Colonic mucosa (tissue), 4 donors: ENCODE results near the gene EMILIN2. TPM values are rescaled to one million over a fixed set of nuclear protein-coding genes. Genes with fewer than 3 reads are reported as not detected.

ENCODE experiments used
- DNase-seq: peaks from one replicate; pipeline ENCODE4 v3.0.0-alpha.2; 2020
- H3K27ac ChIP-seq: fragments of 200-600 bp; one replicate; pipeline ENCODE4 v1.8.0; 2021
- H3K27me3 ChIP-seq: fragments of 200-600 bp; one replicate; pipeline ENCODE4 v1.8.0; 2021
- H3K36me3 ChIP-seq: fragments of 200-600 bp; one replicate; pipeline ENCODE4 v1.8.0; 2021
- H3K4me1 ChIP-seq: fragments of 200-600 bp; one replicate; pipeline ENCODE4 v1.8.0; 2021; ENCODE audit warnings: mild to moderate bottlenecking
- H3K4me3 ChIP-seq: fragments of 200-600 bp; one replicate; pipeline ENCODE4 v1.8.0; 2021
- H3K9ac ChIP-seq, 2 donors: one replicate each; pipeline ENCODE4 v1.7.0; 2013; ENCODE audit warnings: control low read depth in 2 of 2, low read depth in 2 of 2, low read length in 2 of 2
- H3K9me3 ChIP-seq: fragments of 200-600 bp; one replicate; pipeline ENCODE4 v1.8.0; 2021
- intact Hi-C: fragments of 100-400 bp; cut with DNase I; formaldehyde crosslinking; loops from one replicate; pipeline ENCODE4 v1.14.1; 2022
- total RNA-seq, 2 donors: library from RNA; stranded (reverse); fragmentation: NEBNext Ultra II Directional in 1 of 2; extraction: Animal tissue kit (Norgen Biotek cat#: 25700) in 1 of 2; gene quantifications; one replicate each; pipeline ENCODE4 v1.2.1, GENCODE V29; 2021
- TF ChIP-seq, protein P1 (sequence below): fragments of 200-600 bp; IDR thresholded peaks from one replicate; pipeline ENCODE4 v1.8.0; 2022; ENCODE audit warnings: antibody characterized with exemption, mild to moderate bottlenecking
- donor health status: healthy.
- donor health status: DM: no; HTN: no; CAD: no.
- donor health status: DM: no; HTN: no; CAD: no.

Gene EMILIN2
- total RNA-seq, 2 donors from 2014 or later: 17.0 to 23.2 TPM

- DNase-seq: no peak
- no peaks in the 10 kb centered on the region for H3K4me1 ChIP-seq
- no peaks in the 10 kb centered on the region for H3K36me3 ChIP-seq
- no peak overlapping the region for H3K4me3 ChIP-seq
- H3K27ac ChIP-seq: no peak overlapping the region
- intact Hi-C loops: no loop called here
- no peaks in the 10 kb centered on the region for H3K27me3 ChIP-seq
- TF ChIP-seq, protein P1, sequence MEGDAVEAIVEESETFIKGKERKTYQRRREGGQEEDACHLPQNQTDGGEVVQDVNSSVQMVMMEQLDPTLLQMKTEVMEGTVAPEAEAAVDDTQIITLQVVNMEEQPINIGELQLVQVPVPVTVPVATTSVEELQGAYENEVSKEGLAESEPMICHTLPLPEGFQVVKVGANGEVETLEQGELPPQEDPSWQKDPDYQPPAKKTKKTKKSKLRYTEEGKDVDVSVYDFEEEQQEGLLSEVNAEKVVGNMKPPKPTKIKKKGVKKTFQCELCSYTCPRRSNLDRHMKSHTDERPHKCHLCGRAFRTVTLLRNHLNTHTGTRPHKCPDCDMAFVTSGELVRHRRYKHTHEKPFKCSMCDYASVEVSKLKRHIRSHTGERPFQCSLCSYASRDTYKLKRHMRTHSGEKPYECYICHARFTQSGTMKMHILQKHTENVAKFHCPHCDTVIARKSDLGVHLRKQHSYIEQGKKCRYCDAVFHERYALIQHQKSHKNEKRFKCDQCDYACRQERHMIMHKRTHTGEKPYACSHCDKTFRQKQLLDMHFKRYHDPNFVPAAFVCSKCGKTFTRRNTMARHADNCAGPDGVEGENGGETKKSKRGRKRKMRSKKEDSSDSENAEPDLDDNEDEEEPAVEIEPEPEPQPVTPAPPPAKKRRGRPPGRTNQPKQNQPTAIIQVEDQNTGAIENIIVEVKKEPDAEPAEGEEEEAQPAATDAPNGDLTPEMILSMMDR: no peak
- no peak overlapping the region for H3K9ac ChIP-seq
- no peaks in the 10 kb centered on the region for H3K9me3 ChIP-seq
Measured at GRCh38 chr18:2811416-2811815, 35.4 kb upstream of the EMILIN2 start.

DNA sequence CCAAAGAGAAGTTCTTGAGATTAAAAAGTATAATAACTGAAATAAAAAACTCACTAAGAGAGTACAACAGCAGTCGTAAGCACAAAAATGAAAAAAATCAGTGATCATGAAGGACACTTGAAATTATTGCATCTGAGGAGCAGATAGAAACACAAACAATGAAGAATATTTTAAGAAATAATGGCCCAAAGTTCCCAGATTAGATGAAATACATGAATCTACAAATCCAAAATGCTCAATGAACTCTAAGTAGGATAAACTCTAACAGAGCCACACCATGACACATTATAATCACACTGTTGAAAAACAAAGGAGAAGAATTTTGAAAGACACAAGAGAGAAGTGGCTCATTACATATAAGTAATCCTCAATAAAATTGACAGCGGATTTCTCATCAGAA is 31.9 kb upstream of the EMILIN2 start:
- no peaks in the 10 kb centered on the region for H3K36me3 ChIP-seq
- no peak overlapping the region for H3K9ac ChIP-seq
- TF ChIP-seq, protein P1: no peak
- no peak overlapping the region for H3K27ac ChIP-seq
- no peaks in the 10 kb centered on the region for H3K27me3 ChIP-seq
- intact Hi-C loops: no loop called here
- no peak for DNase-seq
- H3K4me1 ChIP-seq: no peaks in the 10 kb centered on the region
- no peaks in the 10 kb centered on the region for H3K9me3 ChIP-seq
- no peak overlapping the region for H3K4me3 ChIP-seq

GRCh38 chr18:2818281-2818680 is 28.5 kb upstream of the EMILIN2 start:
- Histone ChIP-seq H3K9me3 (no peaks in the 10 kb centered on the region), H3K9ac (no peak overlapping the region), H3K27me3 (no peaks in the 10 kb centered on the region), H3K4me1 (no peaks in the 10 kb centered on the region), H3K36me3 (no peaks in the 10 kb centered on the region), H3K27ac (no peak overlapping the region), H3K4me3 (no peak overlapping the region)
- TF ChIP-seq, protein P1: no peak
- DNase-seq: no peak
- intact Hi-C loops: no loop called here

DNA sequence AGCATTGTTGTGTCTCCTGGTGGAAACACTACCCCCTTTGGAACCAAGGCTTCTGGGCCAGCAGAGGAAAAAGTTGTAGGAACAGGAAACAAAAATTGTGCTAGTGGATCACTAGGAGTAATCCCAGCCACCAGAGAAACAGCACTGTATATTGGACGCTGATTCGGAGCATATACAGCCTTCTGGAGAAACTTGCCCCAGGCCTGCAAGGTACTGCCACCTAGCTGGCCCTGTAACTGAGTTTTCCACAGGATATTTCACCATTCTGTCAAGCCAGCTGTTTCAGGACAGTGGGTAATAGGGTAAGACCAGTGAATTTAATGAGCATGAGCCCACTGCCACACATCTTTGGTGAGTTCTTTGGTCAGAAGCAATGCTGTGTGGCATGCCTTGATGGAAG is 25.1 kb upstream of the EMILIN2 start:
- Histone ChIP-seq H3K27me3 (no peaks in the 10 kb centered on the region), H3K9ac (no peak overlapping the region), H3K4me3 (no peak overlapping the region), H3K9me3 (no peaks in the 10 kb centered on the region), H3K27ac (no peak overlapping the region), H3K4me1 (no peaks in the 10 kb centered on the region), H3K36me3 (no peaks in the 10 kb centered on the region)
- intact Hi-C loops: no loop called here
- TF ChIP-seq, protein P1: no peak
- DNase-seq: no peak

DNA sequence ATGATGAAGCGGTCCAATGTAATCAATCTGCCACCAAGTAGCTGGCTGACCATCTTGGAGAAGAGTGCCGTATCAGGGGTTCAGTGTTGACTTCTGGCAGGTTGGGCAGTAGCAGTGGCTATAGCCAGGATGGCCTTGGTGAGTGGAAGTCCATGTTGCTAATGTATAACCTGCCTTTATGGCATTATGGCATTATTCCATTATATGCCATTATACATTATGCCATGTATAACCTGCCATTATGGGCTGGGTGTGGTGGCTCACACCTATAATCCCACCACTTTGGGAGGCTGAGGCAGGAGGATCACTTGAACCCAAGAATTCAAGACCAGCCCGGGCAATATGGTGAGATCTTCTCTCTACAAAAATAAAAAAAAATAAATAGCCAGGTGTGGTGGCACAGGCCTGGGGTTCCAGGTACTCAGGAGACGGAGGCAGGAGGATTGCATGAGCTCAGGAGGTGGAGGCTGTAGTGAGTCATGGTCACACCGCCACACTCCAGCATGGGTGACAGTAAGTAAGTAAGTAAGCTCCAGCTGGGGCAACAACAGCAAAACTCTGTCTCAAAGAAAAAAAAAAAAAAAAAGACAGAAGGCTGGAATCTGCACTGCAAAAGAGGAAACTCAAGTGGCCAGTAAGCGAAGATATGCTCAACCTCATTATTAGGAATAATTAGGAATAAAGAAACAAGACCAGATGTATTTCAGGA is 24.4 kb upstream of the EMILIN2 start:
- TF ChIP-seq, protein P1: no peak
- no peaks in the 10 kb centered on the region for H3K4me1 ChIP-seq
- H3K9ac ChIP-seq: no peak overlapping the region
- H3K27me3 ChIP-seq: no peaks in the 10 kb centered on the region
- no peak overlapping the region for H3K4me3 ChIP-seq
- no peaks in the 10 kb centered on the region for H3K36me3 ChIP-seq
- DNase-seq: no peak
- H3K9me3 ChIP-seq: no peaks in the 10 kb centered on the region
- intact Hi-C loops: no loop called here
- no peak overlapping the region for H3K27ac ChIP-seq
